Ascending aorta (tissue), 2 donors: Measurements from ENCODE around the gene SGK1. TPM values are rescaled to one million over a fixed set of nuclear protein-coding genes. Genes with fewer than 3 reads are reported as not detected.
A peak's percentile ranks its signal among the peaks of the same experiment; 100 is the strongest.

ENCODE experiments used
- DNase-seq, 2 donors: peaks; one replicate each; pipeline ENCODE4 v3.0.0-alpha.2; 2019; ENCODE audit warnings: low spot score in 2 of 2
- H3K27ac ChIP-seq, 2 donors: fragments of 200-600 bp; sonication (generic); one replicate each; pipeline ENCODE4 v1.5.1; 2016 to 2017; ENCODE audit warnings: mild to moderate bottlenecking in 1 of 2
- H3K27me3 ChIP-seq: fragments of 200-600 bp; sonication (generic); one replicate; pipeline ENCODE4 v1.5.1; 2017
- H3K36me3 ChIP-seq, 2 donors: fragments of 200-600 bp; sonication (generic); one replicate each; pipeline ENCODE4 v1.5.1; 2016
- H3K4me1 ChIP-seq, 2 donors: fragments of 200-600 bp; sonication (generic); one replicate each; pipeline ENCODE4 v1.5.1; 2016 to 2017; ENCODE audit warnings: mild to moderate bottlenecking in 1 of 2
- H3K4me3 ChIP-seq, 2 donors: fragments of 200-600 bp; sonication (generic); one replicate each; pipeline ENCODE4 v1.5.1; 2016 to 2017; ENCODE audit warnings: mild to moderate bottlenecking in 1 of 2
- H3K9me3 ChIP-seq, 2 donors: fragments of 200-600 bp; sonication (generic); one replicate each; pipeline ENCODE4 v1.5.1; 2016
- intact Hi-C: fragments of 100-400 bp; cut with DNase I; formaldehyde crosslinking; loops from one replicate; pipeline ENCODE4 v1.15.1; 2023
- total RNA-seq: library from RNA; depleted of rRNA; stranded (reverse); fragments of >200 nt; gene quantifications from one replicate; pipeline ENCODE4 v1.1.0, GENCODE V29; 2016
- TF ChIP-seq, protein P1 (sequence below), 3 experiments: fragments of 200-600 bp in 2 of 3; fragments of 450-650 bp in 1 of 3; sonication (generic) in 2 of 3; IDR thresholded peaks; one replicate each; pipeline ENCODE4 v1.5.1; 2016 to 2019; ENCODE audit warnings: antibody characterized with exemption in 3 of 3, mild to moderate bottlenecking in 1 of 3, moderate library complexity in 1 of 3

The SGK1 gene
- total RNA-seq, 1 donor from 2014 or later: 200 TPM

DNA sequence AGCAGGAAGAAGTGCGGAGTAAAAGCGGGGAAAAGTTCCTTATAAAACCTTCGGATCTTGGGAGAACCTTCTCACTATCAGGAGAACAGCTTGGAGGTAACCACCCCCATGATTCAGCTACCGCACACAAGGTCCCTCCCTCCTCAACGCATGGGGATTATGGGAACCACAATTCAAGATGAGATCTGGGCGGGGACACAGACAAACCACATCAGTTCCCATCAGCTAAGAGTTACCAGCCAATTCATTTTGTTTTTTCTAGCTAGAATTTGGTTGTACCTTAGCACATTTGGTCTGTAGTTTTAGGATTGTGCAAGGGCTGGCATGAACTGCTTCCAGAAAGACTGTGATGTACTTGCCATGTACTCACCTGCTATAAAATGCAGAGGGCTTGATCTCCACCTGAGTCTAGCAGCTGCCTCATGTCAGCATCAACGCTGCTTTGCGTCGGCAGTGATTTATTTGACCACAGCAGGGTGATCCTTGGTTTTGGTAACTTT is 170.8 kb downstream of the SGK1 start:
- H3K36me3 ChIP-seq: no peaks in the 10 kb centered on the region
- no peak overlapping the region for H3K4me3 ChIP-seq
- H3K4me1 ChIP-seq: peaks cover 0 to 2% of the 10 kb centered on the region in 2 donors
- no peak for DNase-seq
- intact Hi-C loops: no loop called here
- H3K27ac ChIP-seq: no peak overlapping the region
- H3K9me3 ChIP-seq: no peaks in the 10 kb centered on the region
- H3K27me3 ChIP-seq: no peaks in the 10 kb centered on the region
- TF ChIP-seq, protein P1, sequence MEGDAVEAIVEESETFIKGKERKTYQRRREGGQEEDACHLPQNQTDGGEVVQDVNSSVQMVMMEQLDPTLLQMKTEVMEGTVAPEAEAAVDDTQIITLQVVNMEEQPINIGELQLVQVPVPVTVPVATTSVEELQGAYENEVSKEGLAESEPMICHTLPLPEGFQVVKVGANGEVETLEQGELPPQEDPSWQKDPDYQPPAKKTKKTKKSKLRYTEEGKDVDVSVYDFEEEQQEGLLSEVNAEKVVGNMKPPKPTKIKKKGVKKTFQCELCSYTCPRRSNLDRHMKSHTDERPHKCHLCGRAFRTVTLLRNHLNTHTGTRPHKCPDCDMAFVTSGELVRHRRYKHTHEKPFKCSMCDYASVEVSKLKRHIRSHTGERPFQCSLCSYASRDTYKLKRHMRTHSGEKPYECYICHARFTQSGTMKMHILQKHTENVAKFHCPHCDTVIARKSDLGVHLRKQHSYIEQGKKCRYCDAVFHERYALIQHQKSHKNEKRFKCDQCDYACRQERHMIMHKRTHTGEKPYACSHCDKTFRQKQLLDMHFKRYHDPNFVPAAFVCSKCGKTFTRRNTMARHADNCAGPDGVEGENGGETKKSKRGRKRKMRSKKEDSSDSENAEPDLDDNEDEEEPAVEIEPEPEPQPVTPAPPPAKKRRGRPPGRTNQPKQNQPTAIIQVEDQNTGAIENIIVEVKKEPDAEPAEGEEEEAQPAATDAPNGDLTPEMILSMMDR (IDR thresholded peaks at IDR 0.05): no peak

DNA sequence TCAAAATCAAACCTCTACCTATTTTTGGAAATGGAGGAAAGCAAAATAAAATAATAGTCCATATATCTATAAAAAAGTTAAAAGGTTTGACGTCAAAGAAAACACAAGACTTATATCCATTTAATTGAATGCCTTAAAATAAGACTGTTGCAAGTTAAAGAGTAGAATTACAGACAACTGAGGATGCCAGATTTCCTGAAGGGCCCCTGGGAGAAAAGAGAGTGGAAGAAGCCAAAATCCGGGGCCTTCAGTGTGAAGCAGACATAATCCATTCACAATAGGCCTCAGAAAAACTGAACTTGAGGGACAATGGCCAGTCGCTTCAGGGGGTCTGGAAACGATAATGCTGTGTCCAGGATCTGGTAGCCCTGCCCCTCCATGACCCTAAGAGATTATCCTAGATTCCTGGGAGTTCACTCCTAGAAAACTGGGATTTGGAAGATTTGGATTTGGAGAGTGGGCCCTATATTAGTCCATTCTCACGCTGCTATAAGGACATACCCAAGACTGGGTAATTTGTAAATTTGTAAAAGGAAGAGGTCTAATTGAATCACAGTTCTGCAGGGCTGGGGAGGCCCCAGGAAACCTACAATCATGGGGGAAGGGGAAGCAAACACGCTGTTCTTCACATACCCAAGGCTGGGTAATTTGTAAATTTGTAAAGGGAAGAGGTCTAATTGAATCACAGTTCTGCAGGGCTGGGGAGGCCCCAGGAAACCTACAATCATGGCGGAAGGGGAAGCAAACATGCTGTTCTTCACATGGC is 171.5 kb downstream of the SGK1 start:
- Histone ChIP-seq H3K27ac (peak overlapping the region in 1 of 2 donors; percentile 9), H3K36me3 (no peaks in the 10 kb centered on the region), H3K27me3 (no peaks in the 10 kb centered on the region), H3K4me1 (peaks cover 0 to 2% of the 10 kb centered on the region in 2 donors), H3K4me3 (no peak overlapping the region), H3K9me3 (no peaks in the 10 kb centered on the region)
- no peak for DNase-seq
- intact Hi-C loops: no loop called here
- TF ChIP-seq, protein P1 (IDR thresholded peaks at IDR 0.05): no peak

DNA sequence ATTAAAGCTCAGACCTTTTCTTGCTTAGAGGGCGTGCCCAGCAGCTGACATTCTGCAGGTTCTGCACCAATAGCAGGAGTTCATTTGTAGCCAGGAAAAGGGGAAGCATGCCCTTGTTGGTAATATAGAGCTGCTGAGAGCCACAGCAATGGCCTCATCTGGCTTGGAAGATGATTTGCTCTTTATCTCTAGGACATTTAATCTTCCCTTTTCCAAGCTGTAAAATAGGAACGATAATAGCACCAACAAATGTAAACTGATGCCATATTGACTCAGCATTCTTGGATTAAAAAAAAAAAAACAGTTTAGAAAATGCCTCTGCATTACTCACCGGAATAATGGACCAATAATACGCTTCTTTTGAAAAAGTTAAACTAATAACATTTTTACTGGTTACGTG is 172.1 kb downstream of the SGK1 start:
- no peaks in the 10 kb centered on the region for H3K9me3 ChIP-seq
- no peak overlapping the region for H3K27ac ChIP-seq

DNA sequence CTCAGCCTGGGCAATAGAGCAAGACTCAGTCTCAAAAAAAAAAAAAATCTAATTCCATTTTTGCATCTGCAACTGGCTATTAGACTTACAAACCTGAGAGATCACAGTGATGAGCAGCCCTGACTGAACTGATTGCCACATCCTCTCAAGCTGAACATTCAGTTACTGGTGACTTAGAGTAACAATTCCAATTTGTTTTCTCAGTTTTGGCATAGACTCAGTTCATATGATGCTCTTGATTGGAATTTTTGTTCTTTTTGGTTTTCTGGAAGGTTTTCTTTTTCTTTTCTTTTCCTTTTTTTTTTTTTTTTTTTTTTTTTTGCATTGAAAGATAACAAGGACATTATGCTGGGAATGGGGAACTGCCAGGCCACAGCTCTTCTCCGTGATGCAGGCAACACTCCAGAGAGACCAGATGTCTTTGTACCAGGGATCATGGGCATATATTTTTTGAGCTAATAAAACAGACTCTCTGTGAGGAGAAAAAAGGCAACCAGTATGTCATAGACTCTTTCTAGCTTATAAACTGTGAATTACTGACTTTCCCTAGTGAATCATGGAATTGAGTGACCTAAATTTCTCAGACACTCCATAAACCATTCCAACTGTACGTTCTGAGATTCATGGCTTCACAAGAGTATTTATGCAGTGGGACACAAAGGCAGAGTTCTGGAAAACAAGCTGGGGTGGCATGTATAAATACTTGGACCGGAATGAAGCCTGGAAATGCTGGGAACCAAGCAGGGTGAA is 179.5 kb downstream of the SGK1 start:
- Histone ChIP-seq H3K36me3 (no peaks in the 10 kb centered on the region), H3K9me3 (no peaks in the 10 kb centered on the region), H3K4me3 (no peak overlapping the region), H3K4me1 (no peaks in the 10 kb centered on the region), H3K27ac (peak overlapping the region; percentile 6 to 72), H3K27me3 (no peaks in the 10 kb centered on the region)
- TF ChIP-seq, protein P1 (IDR thresholded peaks at IDR 0.05): no peak
- intact Hi-C loops: no loop called here
- no peak for DNase-seq

More for the DNA sequence above, 172.1 kb downstream of the SGK1 start:
- Histone ChIP-seq H3K4me3 (no peak overlapping the region), H3K36me3 (no peaks in the 10 kb centered on the region), H3K4me1 (peaks cover 0 to 2% of the 10 kb centered on the region in 2 donors), H3K27me3 (no peaks in the 10 kb centered on the region)
- no peak for DNase-seq
- TF ChIP-seq, protein P1 (IDR thresholded peaks at IDR 0.05): no peak
- intact Hi-C loops: no loop called here

DNA sequence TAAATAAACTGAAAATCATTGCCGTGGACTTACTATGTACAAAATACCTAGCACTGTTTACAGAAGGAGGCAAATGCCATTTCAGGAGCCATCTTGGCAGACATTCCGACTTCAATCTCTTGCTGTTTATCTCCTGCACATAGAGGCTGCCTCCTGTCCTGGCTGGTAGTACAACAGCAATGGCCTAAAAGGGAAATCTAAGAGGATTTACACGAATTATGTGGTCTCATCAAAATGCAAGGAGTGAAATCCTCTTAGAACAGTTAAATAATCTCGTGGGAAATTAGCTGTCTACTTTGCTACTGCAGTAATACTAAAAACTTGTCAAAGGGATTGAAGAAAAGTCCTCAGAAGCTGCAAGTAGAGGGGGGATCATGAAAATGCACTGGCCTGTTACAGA is 183.3 kb downstream of the SGK1 start:
- Histone ChIP-seq H3K4me3 (no peak overlapping the region), H3K27me3 (no peaks in the 10 kb centered on the region), H3K9me3 (no peaks in the 10 kb centered on the region), H3K4me1 (no peaks in the 10 kb centered on the region), H3K36me3 (no peaks in the 10 kb centered on the region), H3K27ac (no peak overlapping the region)
- intact Hi-C loops: no loop called here
- DNase-seq: no peak
- TF ChIP-seq, protein P1 (IDR thresholded peaks at IDR 0.05): no peak
